Kidney (tissue), 14 donors: ENCODE data around the gene BTG4. TPM values are rescaled to one million over a fixed set of nuclear protein-coding genes. Genes with fewer than 3 reads are reported as not detected.

Experiments
- DNase-seq, 5 donors: peaks; one replicate each; pipeline ENCODE4 v3.0.0-alpha.2; 2013 to 2020
- FAIRE-seq: peaks from 2 replicates; lab custom pipeline; 2012; peaks lifted over from hg19 to GRCh38; lab: Jason Lieb, UNC
- H3K27ac ChIP-seq, 2 donors: one replicate each; pipeline ENCODE4 v1.7.0; 2013; ENCODE audit warnings: low read depth in 2 of 2, low read length in 2 of 2, inconsistent platforms in 1 of 2
- H3K27me3 ChIP-seq: one replicate; pipeline ENCODE4 v1.7.1; 2013; ENCODE audit warnings: low read length, inconsistent platforms; ENCODE audit not compliant: control insufficient read depth, insufficient read depth
- H3K36me3 ChIP-seq, 3 donors: one replicate each; pipeline versions ENCODE4 v1.7.0 to v1.7.1; 2013; ENCODE audit warnings: low read length in 3 of 3, control low read depth in 1 of 3, inconsistent platforms in 1 of 3; ENCODE audit not compliant: insufficient read depth in 3 of 3, control insufficient read depth in 2 of 3
- H3K4me1 ChIP-seq, 3 donors: one replicate each; pipeline versions ENCODE4 v1.7.0 to v1.7.1; 2013; ENCODE audit warnings: low read length in 3 of 3, inconsistent platforms in 1 of 3, low read depth in 1 of 3; ENCODE audit not compliant: control insufficient read depth in 2 of 3, insufficient read depth in 2 of 3
- H3K4me3 ChIP-seq, 3 donors: one replicate each; pipeline versions ENCODE4 v1.7.0 to v1.8.1; 2013; ENCODE audit warnings: low read length in 3 of 3, control low read depth in 1 of 3, inconsistent platforms in 1 of 3
- H3K9ac ChIP-seq, 3 donors: one replicate each; pipeline versions ENCODE4 v1.7.0 to v1.7.1; 2013; ENCODE audit warnings: low read length in 3 of 3, control low read depth in 1 of 3, inconsistent platforms in 1 of 3
- H3K9me3 ChIP-seq, 3 donors: one replicate each; pipeline versions ENCODE4 v1.7.0 to v1.7.1; 2013; ENCODE audit warnings: low read length in 3 of 3, control low read depth in 1 of 3, inconsistent platforms in 1 of 3; ENCODE audit not compliant: control insufficient read depth in 2 of 3, insufficient read depth in 1 of 3
- intact Hi-C: fragments of 100-400 bp; cut with DNase I; formaldehyde crosslinking; loops from one replicate; pipeline ENCODE4 v1.11.1; 2022
- polyA plus RNA-seq: library from polyadenylated mRNA; stranded (reverse); fragments of 350-450 nt; fragmentation: Illumina TruSeq; extraction: RNeasy Lipid Tissue Mini Kit (QIAGEN cat#74804); gene quantifications from one replicate; pipeline ENCODE4 v1.2.3, GENCODE V29; 2014; ENCODE audit warnings: low read depth, low replicate concordance; ENCODE audit not compliant: insufficient read depth
- total RNA-seq: library from RNA; stranded (reverse); fragmentation: NEBNext Ultra II Directional; extraction: Animal tissue kit (Norgen Biotek cat#: 25700); gene quantifications from one replicate; pipeline ENCODE4 v1.2.1, GENCODE V29; 2021
- TF ChIP-seq, protein P1 (sequence below): IDR thresholded peaks from 3 replicates; pipeline ENCODE4 v1.5.1; 2012; ENCODE audit warnings: mild to moderate bottlenecking, moderate library complexity, borderline replicate concordance; ENCODE audit not compliant: insufficient read depth; ENCODE audit errors: extremely low read depth
- donor health status: control.
- donor health status: control.
- donor health status: control.
- donor health status: control.
- donor health status: control.
- donor health status: DM: yes; HTN: yes; CAD: no.
- donor health status: Normal renal cell carcinoma (clear cell type).

BTG4 gene
- total and polyA plus RNA-seq, 2 donors from 2014 or later = not detected

DNA sequence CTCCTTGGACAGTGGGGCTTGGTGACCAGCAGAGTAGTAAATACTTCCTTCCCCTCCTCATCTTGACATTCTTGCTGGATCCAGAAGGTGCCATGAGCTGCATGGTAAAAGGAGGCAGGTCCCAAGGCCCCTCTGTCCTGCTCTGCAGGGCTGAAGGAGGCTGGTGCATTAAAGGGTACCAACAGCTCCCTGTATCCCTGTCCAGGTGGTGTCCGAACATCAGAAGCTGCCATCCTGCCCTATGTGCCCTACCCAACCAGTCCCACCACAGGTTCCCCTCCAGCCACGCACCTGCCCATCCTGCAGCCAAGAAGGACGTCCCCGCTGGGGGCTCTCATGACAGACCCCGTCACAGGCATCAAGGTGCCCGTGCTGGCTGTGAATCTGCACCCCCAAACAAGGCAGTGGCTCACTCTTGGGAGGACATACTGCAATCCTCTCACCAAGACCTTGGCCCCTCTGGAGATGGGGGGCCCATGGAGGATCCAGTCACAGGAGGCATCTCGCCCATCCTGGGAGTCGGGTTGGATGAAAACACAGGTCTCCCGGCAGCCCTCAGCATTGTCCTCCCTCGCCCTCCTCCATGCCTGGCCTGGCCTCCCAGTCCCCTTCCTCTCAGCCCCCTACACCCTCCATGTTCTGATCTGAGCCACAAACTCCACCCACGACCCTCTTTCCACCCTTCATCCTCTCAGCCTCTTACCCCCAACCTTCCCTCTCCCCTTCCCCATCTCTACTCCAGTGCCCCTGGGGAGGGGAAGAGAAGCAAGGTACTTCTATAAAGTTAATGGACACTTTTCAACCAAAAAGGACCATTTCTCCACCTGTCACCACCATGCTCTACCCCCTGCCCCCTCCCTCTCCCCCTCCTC is 55.1 kb downstream of the BTG4 start:
- intact Hi-C loops = no loop called here
- Histone ChIP-seq H3K4me3 (no peak overlapping the region), H3K27me3 (no peaks in the 10 kb centered on the region), H3K27ac (no peak overlapping the region), H3K9me3 (no peaks in the 10 kb centered on the region), H3K9ac (no peak overlapping the region), H3K36me3 (no peaks in the 10 kb centered on the region), H3K4me1 (no peaks in the 10 kb centered on the region)
- TF ChIP-seq, protein P1, sequence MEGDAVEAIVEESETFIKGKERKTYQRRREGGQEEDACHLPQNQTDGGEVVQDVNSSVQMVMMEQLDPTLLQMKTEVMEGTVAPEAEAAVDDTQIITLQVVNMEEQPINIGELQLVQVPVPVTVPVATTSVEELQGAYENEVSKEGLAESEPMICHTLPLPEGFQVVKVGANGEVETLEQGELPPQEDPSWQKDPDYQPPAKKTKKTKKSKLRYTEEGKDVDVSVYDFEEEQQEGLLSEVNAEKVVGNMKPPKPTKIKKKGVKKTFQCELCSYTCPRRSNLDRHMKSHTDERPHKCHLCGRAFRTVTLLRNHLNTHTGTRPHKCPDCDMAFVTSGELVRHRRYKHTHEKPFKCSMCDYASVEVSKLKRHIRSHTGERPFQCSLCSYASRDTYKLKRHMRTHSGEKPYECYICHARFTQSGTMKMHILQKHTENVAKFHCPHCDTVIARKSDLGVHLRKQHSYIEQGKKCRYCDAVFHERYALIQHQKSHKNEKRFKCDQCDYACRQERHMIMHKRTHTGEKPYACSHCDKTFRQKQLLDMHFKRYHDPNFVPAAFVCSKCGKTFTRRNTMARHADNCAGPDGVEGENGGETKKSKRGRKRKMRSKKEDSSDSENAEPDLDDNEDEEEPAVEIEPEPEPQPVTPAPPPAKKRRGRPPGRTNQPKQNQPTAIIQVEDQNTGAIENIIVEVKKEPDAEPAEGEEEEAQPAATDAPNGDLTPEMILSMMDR = no peak
- FAIRE-seq (no peak), DNase-seq (peak in 1 of 5 donors; percentile 25)

DNA sequence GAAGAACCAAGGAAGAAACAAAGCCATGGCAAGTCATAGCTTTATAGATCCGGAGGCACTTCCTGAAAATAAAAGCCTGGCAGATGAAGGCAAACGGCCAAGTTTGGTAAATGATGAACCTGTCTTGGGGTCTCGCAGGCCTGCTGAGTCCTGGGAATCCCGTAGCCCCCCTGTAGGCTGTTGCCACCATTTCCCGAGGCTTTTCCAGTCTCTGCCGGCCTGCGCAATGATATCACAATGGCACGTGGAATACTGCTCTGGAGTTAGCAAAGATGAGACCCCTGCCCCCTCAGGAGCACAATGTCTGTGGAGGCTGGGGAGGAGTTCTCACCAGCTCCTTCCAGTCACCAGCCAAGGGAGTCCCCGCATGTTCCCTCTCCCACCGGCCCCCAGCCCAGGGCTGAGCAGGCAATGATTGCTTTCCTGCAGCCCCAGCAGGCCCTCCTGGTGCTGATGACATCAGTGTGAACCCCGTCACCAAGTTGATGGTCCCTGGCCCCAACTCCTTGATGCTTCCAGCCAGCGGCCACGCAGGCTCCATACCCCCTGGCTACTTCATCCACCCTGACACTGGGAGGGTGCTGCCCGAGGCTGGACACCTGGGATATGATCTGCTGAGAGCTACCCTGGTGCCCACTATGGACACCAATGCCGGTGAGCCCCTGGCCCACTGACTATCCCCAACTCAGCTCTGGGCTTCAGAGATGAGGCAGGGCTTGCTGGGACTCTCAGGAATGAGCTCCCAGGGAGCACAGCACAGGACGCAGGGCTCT is 55.9 kb downstream of the BTG4 start:
- peak in 1 of 5 donors; percentile 14 for DNase-seq
- Histone ChIP-seq H3K27me3 (no peaks in the 10 kb centered on the region), H3K36me3 (no peaks in the 10 kb centered on the region), H3K9me3 (no peaks in the 10 kb centered on the region), H3K27ac (no peak overlapping the region), H3K9ac (no peak overlapping the region), H3K4me1 (no peaks in the 10 kb centered on the region), H3K4me3 (no peak overlapping the region)
- intact Hi-C loops = no loop called here
- TF ChIP-seq, protein P1 = no peak
- no peak for FAIRE-seq

DNA sequence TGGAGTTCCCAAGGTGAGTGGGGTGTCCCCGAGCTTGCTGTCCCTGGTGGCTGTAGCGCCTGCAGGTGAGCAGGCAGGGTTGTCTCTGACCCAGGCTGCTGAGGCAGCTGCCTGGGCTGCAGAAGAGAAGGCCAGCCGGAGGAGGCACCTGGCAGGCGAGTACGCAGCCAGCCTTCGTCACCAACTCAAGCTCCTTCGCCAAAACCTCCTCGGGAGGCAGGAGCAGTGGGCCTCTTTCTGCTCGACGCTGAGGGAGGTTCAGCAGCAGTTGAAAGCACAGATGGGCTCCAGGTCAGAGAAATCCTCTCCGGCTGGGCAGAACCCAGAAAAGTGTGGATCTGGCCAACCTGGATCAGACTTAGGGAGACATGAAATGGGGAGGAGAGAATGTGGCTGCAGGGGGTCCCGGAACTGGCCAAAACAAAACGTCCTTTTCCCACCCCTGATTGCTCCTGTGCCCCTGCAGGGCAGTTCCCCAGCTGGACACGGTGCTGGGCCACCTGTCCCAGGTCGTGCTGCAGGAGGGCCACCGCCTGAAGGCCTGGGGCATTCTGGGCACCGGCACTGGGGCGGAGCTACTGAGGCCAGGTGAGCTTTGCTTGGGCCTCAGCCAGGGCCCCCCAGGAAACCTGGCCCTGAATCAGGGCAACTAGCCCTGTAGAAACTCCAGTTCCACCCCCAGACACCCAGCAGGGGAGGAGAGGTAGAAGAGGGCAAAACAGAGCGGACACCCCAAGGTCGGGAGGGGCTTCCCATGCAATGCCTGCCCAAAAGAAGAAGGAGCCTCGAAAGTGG is 56.7 kb downstream of the BTG4 start:
- TF ChIP-seq, protein P1 = no peak
- Histone ChIP-seq H3K4me1 (no peaks in the 10 kb centered on the region), H3K9ac (no peak overlapping the region), H3K27ac (no peak overlapping the region), H3K36me3 (no peaks in the 10 kb centered on the region), H3K4me3 (no peak overlapping the region), H3K9me3 (no peaks in the 10 kb centered on the region), H3K27me3 (no peaks in the 10 kb centered on the region)
- DNase-seq = no peak
- FAIRE-seq = no peak
- intact Hi-C loops = no loop called here
